HG03432 (cell line): ENCODE results near the gene ZFAND3.

ENCODE experiments used
- ATAC-seq: cut with Tn5 transposase; IDR thresholded peaks from one replicate; pipeline ENCODE4 v1.9.1; 2021; ENCODE audit warnings: mild to moderate bottlenecking, moderate library complexity; ENCODE audit not compliant: unreplicated experiment

The ZFAND3 gene

GRCh38 chr6:37965964-37966676 lies 146.6 kb downstream of the ZFAND3 start:
- peak; percentile 59 for ATAC-seq

DNA sequence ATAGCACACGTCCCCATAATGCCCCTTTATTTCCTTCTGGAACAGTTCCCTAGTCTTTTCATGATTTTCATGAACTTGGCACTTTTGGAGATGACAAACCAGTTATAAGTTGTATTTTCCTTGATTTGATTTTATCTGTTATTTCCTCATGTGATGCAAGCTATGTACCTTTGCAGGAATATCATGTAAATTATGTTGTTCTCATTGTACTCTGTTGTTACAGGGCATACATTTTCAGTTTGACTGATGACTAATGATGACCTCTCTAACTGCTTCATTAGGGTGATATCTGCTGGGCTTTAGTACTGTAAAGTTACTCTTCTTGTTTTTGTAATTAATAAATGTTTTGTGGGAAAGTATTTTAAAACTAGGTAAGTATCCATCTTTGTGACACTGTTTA lies 147.3 kb downstream of the ZFAND3 start:
- no peak for ATAC-seq

GRCh38 chr6:37967651-37968050 lies 148.1 kb downstream of the ZFAND3 start:
- no peak for ATAC-seq

GRCh38 chr6:37971266-37971665 lies 151.7 kb downstream of the ZFAND3 start:
- no peak for ATAC-seq

DNA sequence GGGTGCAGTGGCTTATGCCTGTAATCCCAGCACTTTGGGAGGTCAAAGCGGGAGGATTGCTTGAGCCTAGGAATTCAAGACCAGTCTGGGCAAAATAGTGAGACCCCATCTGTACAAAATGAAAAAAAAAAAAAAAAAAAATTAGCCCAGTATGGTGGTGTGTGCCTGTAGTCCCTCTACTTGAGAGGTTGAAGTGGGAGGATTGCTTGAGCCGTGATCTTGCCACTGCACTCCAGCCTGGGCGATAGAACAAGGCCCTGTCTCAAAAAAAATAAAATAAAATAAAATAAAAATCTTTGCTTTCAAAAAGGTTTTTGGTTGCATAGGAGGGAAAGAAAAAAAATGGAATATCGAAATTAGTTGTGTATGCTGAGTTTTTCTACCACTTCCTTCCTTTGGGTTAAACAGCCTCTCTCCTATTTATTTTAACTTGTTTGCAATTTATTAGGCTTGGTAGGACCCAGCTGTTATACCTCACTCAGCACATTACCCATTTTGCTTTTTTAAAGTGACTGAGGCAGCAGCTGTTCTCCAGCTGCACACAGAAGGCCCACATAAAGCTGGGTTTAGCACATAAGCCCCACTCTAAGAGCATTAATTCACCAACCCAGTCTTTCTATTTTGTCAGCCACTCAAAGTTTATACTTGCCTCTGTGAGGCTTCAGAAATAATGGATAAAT lies 152.3 kb downstream of the ZFAND3 start:
- no peak for ATAC-seq

DNA sequence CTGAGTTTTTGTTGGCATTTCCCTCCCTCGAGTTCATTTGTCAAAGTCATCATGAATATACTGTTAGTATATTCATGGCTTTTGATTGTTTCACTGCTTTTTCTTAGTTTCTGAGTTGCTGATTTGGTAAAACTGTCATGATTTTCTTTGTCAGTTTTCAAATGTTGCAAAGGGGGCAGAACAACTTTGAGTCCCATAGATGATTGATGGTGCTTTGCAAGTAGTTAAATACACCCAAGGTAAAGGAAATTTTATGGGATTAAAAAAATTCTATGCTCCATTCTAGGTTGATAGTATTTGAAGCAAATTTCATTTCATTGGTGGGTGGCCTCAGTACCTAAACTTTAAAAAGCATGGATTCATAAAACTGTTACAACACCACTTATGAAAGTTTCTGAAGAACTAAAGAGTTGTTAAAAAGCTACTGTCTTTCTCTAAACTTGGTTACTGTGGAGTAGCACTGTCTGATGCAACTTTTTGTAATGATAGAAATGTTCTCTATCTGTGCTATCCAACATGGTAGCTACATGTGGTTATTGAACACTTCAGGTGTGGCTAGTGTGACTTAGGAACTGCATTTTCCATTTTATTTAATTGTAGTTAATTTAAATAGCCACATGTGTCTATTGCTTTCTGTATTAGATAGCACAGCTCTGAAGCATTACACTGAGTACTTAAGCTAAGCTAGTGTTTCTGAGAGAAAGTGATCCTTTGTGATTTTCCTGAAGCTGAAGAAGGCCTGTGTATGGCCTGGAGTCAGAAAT lies 153.6 kb downstream of the ZFAND3 start:
- ATAC-seq: no peak

- ATAC-seq: no peak
Observed at GRCh38 chr6:37974381-37974780, 154.9 kb downstream of the ZFAND3 start.

GRCh38 chr6:37974943-37975342 lies 155.4 kb downstream of the ZFAND3 start:
- no peak for ATAC-seq

GRCh38 chr6:37977715-37978114 lies 158.2 kb downstream of the ZFAND3 start:
- ATAC-seq: no peak

DNA sequence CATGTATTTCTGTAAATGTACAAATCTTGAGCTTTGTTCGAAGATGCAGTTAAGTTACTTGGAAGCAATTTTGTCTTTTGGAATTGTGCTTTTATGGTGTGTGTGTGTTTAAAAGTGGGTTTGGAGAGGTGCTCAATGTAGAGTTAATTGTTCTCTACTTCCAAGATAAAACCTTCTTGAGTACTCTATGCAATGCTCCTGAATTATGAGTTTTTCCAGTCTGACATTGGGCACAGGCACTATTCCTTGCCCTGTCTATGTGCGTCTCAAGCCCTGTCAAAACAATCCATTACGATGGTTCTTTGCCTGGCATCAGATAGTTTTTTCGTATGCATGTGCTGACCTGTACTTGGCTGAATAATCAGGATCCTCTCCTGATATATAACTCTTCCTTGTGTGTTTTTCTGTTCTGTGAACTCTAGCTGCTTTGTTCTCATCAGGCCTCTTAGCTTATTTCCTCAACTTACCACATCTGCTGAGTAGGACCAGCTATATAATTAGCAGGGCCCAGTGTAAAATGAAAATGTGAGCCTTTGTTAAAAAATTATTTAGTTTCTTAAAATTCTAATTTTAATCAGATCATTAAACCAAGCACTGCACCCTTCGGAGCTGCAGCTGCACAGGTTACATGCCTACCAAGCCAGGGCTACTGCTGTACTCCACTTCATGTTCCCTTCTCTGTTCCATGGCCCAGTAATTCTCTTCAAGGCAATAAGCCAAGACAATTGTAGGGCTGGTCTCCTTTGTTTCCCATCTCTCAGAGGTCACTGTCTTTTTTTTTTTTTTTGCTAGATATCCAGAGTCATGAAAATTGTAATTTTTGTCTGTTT lies 160.1 kb downstream of the ZFAND3 start:
- no peak for ATAC-seq

DNA sequence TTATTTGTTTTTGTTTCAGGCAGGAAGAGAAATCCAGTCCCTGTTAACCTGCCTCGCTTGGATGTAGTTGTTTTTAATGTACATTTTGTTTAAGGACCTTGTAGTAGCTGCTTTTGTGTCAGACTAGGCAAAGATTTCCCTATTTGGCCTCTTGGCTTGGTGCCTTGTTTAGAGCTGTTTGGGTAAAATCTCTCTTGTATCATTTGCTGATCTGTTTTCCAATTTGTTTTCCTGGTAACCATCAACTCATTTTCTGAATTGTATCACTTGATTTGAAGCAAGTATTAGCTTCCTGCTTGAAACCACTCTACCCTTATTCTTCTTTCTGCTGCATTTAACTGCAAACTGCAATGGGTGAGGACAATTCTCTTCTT lies 160.7 kb downstream of the ZFAND3 start:
- ATAC-seq: no peak

DNA sequence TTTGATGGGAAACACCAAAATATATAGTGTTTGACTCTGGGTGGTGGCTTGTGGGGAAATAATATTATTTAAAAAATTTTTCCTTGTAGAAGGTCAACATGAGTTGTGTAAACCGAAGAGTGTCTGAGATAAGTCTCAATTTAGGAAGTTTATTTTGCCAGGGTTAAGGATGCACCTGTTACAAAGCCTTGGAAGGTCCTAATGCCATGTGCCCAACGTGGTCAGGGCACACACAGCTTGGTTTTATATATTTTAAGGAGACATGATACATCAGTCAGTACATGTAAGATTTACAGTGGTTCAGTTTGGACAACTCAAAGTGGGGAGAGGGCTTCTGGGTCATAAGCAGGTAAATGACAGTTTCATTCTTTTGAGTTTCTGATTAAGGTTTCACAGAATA lies 162.1 kb downstream of the ZFAND3 start:
- ATAC-seq: no peak

DNA sequence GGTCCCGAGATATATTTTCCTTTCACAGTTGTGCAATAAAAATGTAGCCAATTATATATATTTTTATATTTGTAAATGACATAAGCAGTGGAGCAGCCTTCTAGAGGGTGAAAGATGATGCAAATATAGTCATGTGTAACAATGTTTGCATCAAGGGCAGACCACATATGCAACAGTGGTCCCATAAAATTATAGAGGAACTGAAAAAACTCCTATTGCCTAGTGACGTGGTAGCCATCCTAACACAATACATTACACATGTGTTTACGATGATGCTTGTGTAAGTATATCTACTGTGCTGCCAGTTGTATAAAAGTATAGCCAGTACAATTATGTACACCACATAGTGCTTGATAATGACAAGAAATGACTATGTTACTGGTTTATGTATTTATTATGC lies 162.8 kb downstream of the ZFAND3 start:
- ATAC-seq: no peak

GRCh38 chr6:37983720-37984501 lies 164.4 kb downstream of the ZFAND3 start:
- ATAC-seq: no peak

DNA sequence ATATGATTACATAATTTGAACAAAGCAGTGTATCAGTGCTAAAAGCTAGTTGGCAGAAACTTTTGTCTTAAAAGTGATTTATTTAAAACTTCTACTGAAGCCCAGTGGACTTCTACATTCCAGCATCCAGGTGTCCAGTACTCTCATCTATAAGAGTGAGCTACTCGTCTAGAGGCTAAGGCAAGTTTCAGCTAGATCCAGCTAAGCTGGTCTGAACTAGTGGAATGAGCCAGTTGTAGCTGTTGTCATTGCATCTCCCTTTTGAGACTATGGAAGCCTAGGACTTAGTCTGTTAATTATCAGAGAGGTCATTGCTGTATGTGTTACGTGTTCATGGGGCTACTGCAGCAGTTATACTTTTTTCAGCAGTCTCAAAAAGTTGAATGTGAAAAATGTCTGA lies 165.1 kb downstream of the ZFAND3 start:
- no peak for ATAC-seq

DNA sequence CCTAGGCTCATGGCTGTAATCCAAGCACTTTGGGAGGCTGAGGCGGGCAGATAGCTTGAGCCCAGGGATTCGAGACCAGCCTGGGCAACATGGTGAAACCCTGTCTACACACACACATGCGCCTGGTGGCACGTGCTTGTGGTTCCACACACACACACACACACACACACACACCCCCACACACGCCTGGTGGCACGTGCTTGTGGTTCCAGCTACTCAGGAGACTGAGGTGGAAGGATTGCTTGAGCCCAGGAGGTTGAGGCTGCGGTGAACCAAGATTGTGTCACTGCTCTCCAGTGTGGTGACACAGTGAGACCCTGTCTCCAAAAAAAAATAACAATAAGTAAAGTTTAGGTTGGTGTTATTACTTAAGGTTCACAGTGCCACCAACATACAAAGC lies 165.8 kb downstream of the ZFAND3 start:
- ATAC-seq: no peak

- no peak for ATAC-seq
Observed at GRCh38 chr6:37987018-37987417, 167.5 kb downstream of the ZFAND3 start.

DNA sequence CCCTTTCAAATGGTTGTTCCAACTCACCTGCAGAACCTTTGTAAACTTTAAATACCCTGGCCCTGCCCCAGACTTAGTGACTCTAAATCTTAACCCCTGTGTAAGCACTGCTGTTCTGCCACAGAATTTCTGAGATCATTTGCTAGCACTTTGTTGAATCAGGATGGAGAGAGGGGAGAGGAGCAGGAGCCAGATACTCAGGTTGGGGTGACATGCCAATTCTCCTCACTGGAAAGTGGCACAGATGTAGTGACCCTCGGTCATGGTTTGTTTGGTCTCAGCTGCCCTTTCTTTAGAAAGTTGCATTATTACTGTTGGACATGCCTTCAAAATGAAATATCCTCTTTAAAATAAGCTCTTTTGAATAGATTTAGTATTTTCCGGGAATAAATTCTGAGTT lies 168.0 kb downstream of the ZFAND3 start:
- ATAC-seq: no peak

DNA sequence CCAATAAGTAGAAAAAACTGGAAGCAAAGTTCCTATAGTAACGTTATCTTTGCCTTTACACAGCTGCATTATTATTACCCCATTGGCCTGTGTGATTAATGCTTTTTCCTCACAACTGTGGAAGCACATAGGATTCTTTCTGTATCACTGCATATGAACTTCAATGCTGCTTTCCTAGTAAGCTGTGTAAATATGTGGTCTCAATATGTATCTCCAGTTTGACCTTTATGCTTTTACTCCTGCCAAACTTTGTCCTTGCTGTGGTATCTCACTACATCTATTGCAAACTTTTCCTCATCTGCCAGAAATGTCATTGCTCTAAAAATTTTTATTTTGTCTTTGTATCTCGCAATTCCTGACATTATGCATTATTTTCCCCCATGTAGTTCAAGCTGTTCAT lies 168.6 kb downstream of the ZFAND3 start:
- no peak for ATAC-seq

DNA sequence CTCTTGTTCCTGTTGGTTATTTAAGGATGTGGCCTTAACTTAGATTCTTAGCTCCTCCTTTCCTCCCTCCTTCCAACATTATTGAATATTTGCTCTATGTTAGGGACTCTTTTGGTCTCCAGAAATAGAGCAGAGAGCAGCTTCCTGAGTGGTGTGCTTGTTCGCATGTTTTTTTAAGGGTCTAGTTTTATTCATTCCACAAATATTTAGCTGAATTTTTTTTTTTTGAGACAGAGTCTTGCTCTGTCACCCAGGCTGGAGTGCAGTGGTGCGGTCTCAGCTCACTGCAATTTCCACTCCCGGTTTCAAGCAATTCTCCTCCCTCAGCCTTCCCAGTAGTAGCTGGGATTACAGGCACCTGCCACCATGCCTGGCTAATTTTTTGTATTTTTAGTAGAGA lies 169.2 kb downstream of the ZFAND3 start:
- ATAC-seq: no peak
